ENCODE measurements around the gene AHNAK2. TPM values are rescaled to one million over a fixed set of nuclear protein-coding genes. Genes with fewer than 3 reads are reported as not detected.

Gene AHNAK2
- total and polyA plus RNA-seq, 2 of the 13 experiments (the other 11 are each of a cell fraction or from before 2014, with no cell fraction given), result 0.11 to 0.18 TPM

GRCh38 chr14:105023144-105023543 is 45.0 kb upstream of the AHNAK2 start (continued):
- TF ChIP-seq UBTF (CRISPR knock-in tag; IDR thresholded peaks at IDR 0.05), result no peak

- Histone ChIP-seq H3K4me2 (ENCODE audit: low read depth, low read length) (peak overlapping the region; percentile 93), H3K4me3 (replicated peaks in 1 of 3; ENCODE audit: insufficient read depth in 1 of 3, low read depth in 2 of 3, low read length in 3 of 3) (peak overlapping the region; percentile 58 to 79 (median 70); a peak in 5 of 6 replicates), H3K79me2 (ENCODE audit: insufficient read depth, low read length) (peaks cover 35% of the 10 kb centered on the region), H2AFZ (ENCODE audit: low read length) (no peak overlapping the region), H3K27ac (ENCODE audit: extremely low read length, insufficient read depth, low read length) (no peak overlapping the region), H3K4me1 (ENCODE audit: insufficient read depth, low read length) (peaks cover 50% of the 10 kb centered on the region), H4K20me1 (ENCODE audit: insufficient read depth, low read length) (peaks cover 7% of the 10 kb centered on the region), H3K9me3 (ENCODE audit: low read length) (no peaks in the 10 kb centered on the region), H3K36me3 (replicated peaks in 1 of 2; ENCODE audit: control insufficient read depth in 1 of 2, insufficient read depth in 2 of 2, low read length in 2 of 2) (peaks cover 0 to 3% of the 10 kb centered on the region in 2 experiments; a peak in 1 of 5 replicates), H3K9ac (ENCODE audit: insufficient read depth, low read depth, low read length) (peak overlapping the region; percentile 78), H3K27me3 (ENCODE audit: control insufficient read depth in 1 of 2, insufficient read depth in 2 of 2, low read length in 2 of 2) (no peaks in the 10 kb centered on the region; a peak in 1 of 5 replicates)
- DNase-seq (ENCODE audit: low spot score) (no peak), FAIRE-seq (no peak), ATAC-seq (no peak)
- intact Hi-C loops (cut with micrococcal nuclease; ENCODE audit: unreplicated experiment), result loop anchor here (5.0 kb wide), 1 partner anchor 45 kb away; the partner anchor contains the start of gene AHNAK2
- TF ChIP-seq HOXD1 (CRISPR knock-in tag; IDR thresholded peaks at IDR 0.05) (no peak), LCORL (IDR thresholded peaks at IDR 0.05) (no peak), LCORL (CRISPR knock-in tag; IDR thresholded peaks at IDR 0.05) (no peak), ZNF224 (CRISPR knock-in tag; IDR thresholded peaks at IDR 0.05) (0 out of 2 replicates have a peak, but pooled peaks have one; percentile 4), ZBTB1 (CRISPR knock-in tag; IDR thresholded peaks at IDR 0.05; ENCODE audit: borderline replicate concordance) (no peak), ZNF441 (CRISPR knock-in tag; IDR thresholded peaks at IDR 0.05; ENCODE audit: borderline replicate concordance) (no peak), BCL3 (CRISPR knock-in tag; IDR thresholded peaks at IDR 0.05) (no peak), ZHX1 (CRISPR knock-in tag; IDR thresholded peaks at IDR 0.05; ENCODE audit: low read depth) (no peak), ZNF770 (CRISPR knock-in tag; IDR thresholded peaks at IDR 0.05) (peak; percentile 26; the same call in 1 of the 2 replicates), YEATS2 (CRISPR knock-in tag; IDR thresholded peaks at IDR 0.05; ENCODE audit: borderline replicate concordance) (no peak), ZNF292 (CRISPR knock-in tag; IDR thresholded peaks at IDR 0.05; ENCODE audit: borderline replicate concordance, low read depth) (no peak)
- no TSS peak for BruUV-seq (replicated peaks)
- ChIA-PET CTCF (ENCODE audit: low intra/inter-chr PET ratio, low total read pairs) (interaction anchor here (3.6 kb wide), 1 partner anchor 23 kb away, joined by 20 read pairs; no protein-coding TSS in a partner anchor), POLR2A (interaction anchor here (2.1 to 3.6 kb wide), 2 partner anchors 38 to 270 kb away, joined by 7 to 18 read pairs; partner anchors contain the start of genes CLBA1 and SIVA1)
- 72% methylated on average over 2 of the region's 2 CpGs for WGBS (ENCODE audit: low lambda C conversion rate)
- in situ Hi-C loops (cut with HindIII; ENCODE audit: extremely low pct_ligation_motif_present, low pct_unique_long_range_greater_than_20kb), result no loop called here
These were observed 44.1 kb upstream of the AHNAK2 start for GRCh38 chr14:105022276-105022670.
